B cell (primary cell): ENCODE results near the gene CD1D. TPM values are rescaled to one million over a fixed set of nuclear protein-coding genes. Genes with fewer than 3 reads are reported as not detected.
A peak's percentile ranks its signal among the peaks of the same experiment; 100 is the strongest.

Experiments
- ATAC-seq: fragments of 200-7000 bp; cut with Tn5 transposase; one replicate; pipeline ENCODE4 v1.10.0; 2021; ENCODE audit warnings: low read depth, mild to moderate bottlenecking, moderate number of reproducible peaks, moderate library complexity
- CTCF ChIA-PET: fragments of 350-600 bp; sonication (Branson Sonifier 250); formaldehyde crosslinking; loops from one replicate; lab custom pipeline; 2021; ENCODE audit warnings: antibody characterized with exemption, inconsistent platforms; lab: Charles Lee
- POLR2A ChIA-PET: fragments of 350-600 bp; sonication (Branson Sonifier 250); formaldehyde crosslinking; loops from one replicate; lab custom pipeline; 2021; ENCODE audit warnings: antibody characterized with exemption; lab: Charles Lee
- DNase-seq: peaks from one replicate; pipeline ENCODE4 v3.0.0; 2013
- H2AFZ ChIP-seq: 2 replicates; pipeline ENCODE4 v1.6.1; 2012; ENCODE audit warnings: mild to moderate bottlenecking, low read depth, low read length; ENCODE audit not compliant: insufficient read depth, poor library complexity, severe bottlenecking
- H3K27ac ChIP-seq, 2 donors: 1 replicate in 1 of 2; 2 replicates in 1 of 2; pipeline ENCODE4 v1.5.1; 2012 to 2013; ENCODE audit warnings: low read length in 2 of 2, mild to moderate bottlenecking in 2 of 2, moderate library complexity in 1 of 2
- H3K27me3 ChIP-seq, 4 experiments: fragments of 200-600 bp in 1 of 4; sonication (generic) in 1 of 4; replicated peaks in 1 of 4; 1 replicate in 2 of 4; 2 replicates in 2 of 4; pipeline versions ENCODE4 v1.6.1 to v1.7.0; 2013 to 2016; ENCODE audit warnings: low read length in 3 of 4, mild to moderate bottlenecking in 2 of 4, mixed read lengths in 1 of 4, moderate library complexity in 1 of 4; ENCODE audit not compliant: insufficient read depth in 4 of 4, control insufficient read depth in 3 of 4; ENCODE audit errors: control extremely low read depth in 1 of 4
- H3K36me3 ChIP-seq, 2 experiments: replicated peaks in 1 of 2; 1 replicate in 1 of 2; 2 replicates in 1 of 2; pipeline versions ENCODE4 v1.6.1 to v1.7.1; 2013; ENCODE audit warnings: low read length in 1 of 2; ENCODE audit not compliant: insufficient read depth in 2 of 2, control insufficient read depth in 1 of 2; ENCODE audit errors: control extremely low read depth in 1 of 2, extremely low read depth in 1 of 2
- H3K4me1 ChIP-seq, 2 donors: fragments of 200-600 bp in 1 of 2; sonication (generic) in 1 of 2; 1 replicate in 1 of 2; 2 replicates in 1 of 2; pipeline versions ENCODE4 v1.5.1 to v1.6.1; 2013 to 2017; ENCODE audit warnings: low read length in 2 of 2; ENCODE audit not compliant: control insufficient read depth in 2 of 2, insufficient read depth in 2 of 2
- H3K4me2 ChIP-seq: replicated peaks from 2 replicates; pipeline ENCODE3; 2012; ENCODE audit warnings: mild to moderate bottlenecking, low read depth, low read length; ENCODE audit not compliant: poor library complexity, severe bottlenecking
- H3K4me3 ChIP-seq, 5 experiments: fragments of 200-600 bp in 1 of 5; sonication (generic) in 1 of 5; 1 replicate in 3 of 5; 2 replicates in 2 of 5; pipeline versions ENCODE4 v1.5.1 to v1.7.0; 2011 to 2016; ENCODE audit warnings: low read length in 4 of 5, mild to moderate bottlenecking in 4 of 5, low read depth in 2 of 5, control low read depth in 1 of 5, moderate library complexity in 1 of 5; ENCODE audit not compliant: insufficient read depth in 1 of 5; ENCODE audit errors: control extremely low read depth in 1 of 5, extremely low read depth in 1 of 5
- H3K79me2 ChIP-seq: fragments of 200-600 bp; sonication (generic); one replicate; pipeline ENCODE4 v1.6.0; 2016; ENCODE audit warnings: low read length; ENCODE audit not compliant: control insufficient read depth, insufficient read depth
- H3K9ac ChIP-seq: fragments of 200-600 bp; sonication (generic); 2 replicates; pipeline ENCODE4 v1.6.1; 2017; ENCODE audit warnings: mild to moderate bottlenecking, low read length, moderate library complexity
- H3K9me3 ChIP-seq, 3 donors: one replicate each; pipeline versions ENCODE4 v1.6.1 to v1.7.1; 2013; ENCODE audit warnings: low read length in 2 of 3; ENCODE audit not compliant: control insufficient read depth in 2 of 3, insufficient read depth in 1 of 3; ENCODE audit errors: control extremely low read depth in 1 of 3
- H4K20me1 ChIP-seq: 2 replicates; pipeline ENCODE4 v1.6.0; 2012; ENCODE audit warnings: mild to moderate bottlenecking, low read length; ENCODE audit not compliant: insufficient read depth, control insufficient read depth, poor library complexity, severe bottlenecking
- H3K27ac Mint-ChIP-seq: one replicate; pipeline ENCODE4 v1.8.0; 2021; ENCODE audit warnings: mixed read lengths
- H3K27me3 Mint-ChIP-seq: one replicate; pipeline ENCODE4 v1.8.0; 2021; ENCODE audit warnings: mixed read lengths
- H3K4me1 Mint-ChIP-seq: one replicate; pipeline ENCODE4 v1.8.0; 2021; ENCODE audit warnings: mixed read lengths
- H3K4me3 Mint-ChIP-seq: one replicate; pipeline ENCODE4 v1.8.0; 2021; ENCODE audit warnings: mixed read lengths
- H3K9me3 Mint-ChIP-seq: one replicate; pipeline ENCODE4 v1.8.0; 2022; ENCODE audit warnings: mixed read lengths; ENCODE audit not compliant: insufficient read depth
- EZH2 ChIP-seq: IDR thresholded peaks from 2 replicates; pipeline ENCODE4 v1.6.1; 2012; ENCODE audit warnings: borderline replicate concordance, low read depth, mild to moderate bottlenecking, moderate library complexity, low read length; ENCODE audit not compliant: insufficient read depth, poor library complexity, severe bottlenecking
- WGBS: methylation state at CpG from one replicate; pipeline ENCODE4 v1.1.5; 2013; ENCODE audit warnings: missing lambda C conversion rate; ENCODE audit not compliant: insufficient coverage; 5-methylcytosine and 5-hydroxymethylcytosine counted together
- intact Hi-C: fragments of 100-400 bp; cut with micrococcal nuclease; formaldehyde crosslinking; loops from one replicate; pipeline ENCODE4 v1.10.0; 2022
- polyA plus RNA-seq: library from polyadenylated mRNA; depleted of rRNA; stranded (reverse); fragments of >200 nt; gene quantifications from 2 replicates; pipeline ENCODE4 v1.2.3, GENCODE V29; 2012
- total RNA-seq, 2 donors: library from RNA; stranded (reverse); fragments of 120-200 nt in 1 of 2; gene quantifications; 1 replicate in 1 of 2; 2 replicates in 1 of 2; pipeline versions ENCODE4 v1.2.3 to v1.2.4, GENCODE V29; 2013 to 2022
- TF ChIP-seq, protein P1 (sequence below): fragments of 200-600 bp; IDR thresholded peaks from one replicate; pipeline ENCODE4 v1.8.0; 2022; ENCODE audit warnings: antibody characterized with exemption, mild to moderate bottlenecking

The CD1D gene
- total and polyA plus RNA-seq, 2 donors (not counting 1 experiment from before 2014, with no cell fraction given) = 5.9 to 23.6 TPM

DNA sequence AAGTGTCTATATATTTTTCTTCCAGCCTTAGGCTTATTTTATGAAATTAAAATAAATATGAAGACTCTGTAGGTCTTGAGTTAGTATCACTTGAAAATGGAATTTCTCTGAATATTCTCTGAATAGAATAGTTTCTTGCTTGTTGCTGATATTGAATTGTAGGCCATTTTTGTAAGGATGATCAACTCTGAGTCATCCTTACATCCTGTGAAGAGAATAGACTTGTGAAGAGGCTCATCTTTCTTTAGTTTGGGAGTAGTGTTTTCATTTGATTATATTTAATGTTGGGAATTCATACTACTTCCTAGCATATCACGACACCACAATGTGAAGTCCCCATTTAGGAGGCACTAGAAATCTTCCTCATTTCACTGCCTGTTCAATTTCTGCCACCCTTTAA, 27.5 kb upstream of the CD1D start:
- Histone ChIP-seq H3K79me2 (no peaks in the 10 kb centered on the region), H4K20me1 (no peaks in the 10 kb centered on the region), H2AFZ (no peak overlapping the region), H3K36me3 (no peaks in the 10 kb centered on the region), H3K27ac (no peak overlapping the region), H3K4me2 (no peak overlapping the region), H3K9ac (no peak overlapping the region), H3K27me3 (no peaks in the 10 kb centered on the region), H3K4me3 (no peak overlapping the region), H3K4me1 (peaks cover 38 to 46% of the 10 kb centered on the region in 2 donors), H3K9me3 (no peaks in the 10 kb centered on the region)
- DNase-seq (no peak), ATAC-seq (no peak)
- peaks cover 55% of the 10 kb centered on the region for H3K4me1 Mint-ChIP-seq
- no peak for TF ChIP-seq EZH2
- TF ChIP-seq, protein P1, sequence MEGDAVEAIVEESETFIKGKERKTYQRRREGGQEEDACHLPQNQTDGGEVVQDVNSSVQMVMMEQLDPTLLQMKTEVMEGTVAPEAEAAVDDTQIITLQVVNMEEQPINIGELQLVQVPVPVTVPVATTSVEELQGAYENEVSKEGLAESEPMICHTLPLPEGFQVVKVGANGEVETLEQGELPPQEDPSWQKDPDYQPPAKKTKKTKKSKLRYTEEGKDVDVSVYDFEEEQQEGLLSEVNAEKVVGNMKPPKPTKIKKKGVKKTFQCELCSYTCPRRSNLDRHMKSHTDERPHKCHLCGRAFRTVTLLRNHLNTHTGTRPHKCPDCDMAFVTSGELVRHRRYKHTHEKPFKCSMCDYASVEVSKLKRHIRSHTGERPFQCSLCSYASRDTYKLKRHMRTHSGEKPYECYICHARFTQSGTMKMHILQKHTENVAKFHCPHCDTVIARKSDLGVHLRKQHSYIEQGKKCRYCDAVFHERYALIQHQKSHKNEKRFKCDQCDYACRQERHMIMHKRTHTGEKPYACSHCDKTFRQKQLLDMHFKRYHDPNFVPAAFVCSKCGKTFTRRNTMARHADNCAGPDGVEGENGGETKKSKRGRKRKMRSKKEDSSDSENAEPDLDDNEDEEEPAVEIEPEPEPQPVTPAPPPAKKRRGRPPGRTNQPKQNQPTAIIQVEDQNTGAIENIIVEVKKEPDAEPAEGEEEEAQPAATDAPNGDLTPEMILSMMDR = no peak
- ChIA-PET POLR2A (no interaction called here), CTCF (no interaction called here)
- peaks cover under 1% of the 10 kb centered on the region for H3K9me3 Mint-ChIP-seq
- H3K27me3 Mint-ChIP-seq = no peaks in the 10 kb centered on the region
- no peak overlapping the region for H3K27ac Mint-ChIP-seq
- intact Hi-C loops = no loop called here
- 83% methylated on average over 1 of the region's 1 CpG for WGBS
- no peak overlapping the region for H3K4me3 Mint-ChIP-seq

DNA sequence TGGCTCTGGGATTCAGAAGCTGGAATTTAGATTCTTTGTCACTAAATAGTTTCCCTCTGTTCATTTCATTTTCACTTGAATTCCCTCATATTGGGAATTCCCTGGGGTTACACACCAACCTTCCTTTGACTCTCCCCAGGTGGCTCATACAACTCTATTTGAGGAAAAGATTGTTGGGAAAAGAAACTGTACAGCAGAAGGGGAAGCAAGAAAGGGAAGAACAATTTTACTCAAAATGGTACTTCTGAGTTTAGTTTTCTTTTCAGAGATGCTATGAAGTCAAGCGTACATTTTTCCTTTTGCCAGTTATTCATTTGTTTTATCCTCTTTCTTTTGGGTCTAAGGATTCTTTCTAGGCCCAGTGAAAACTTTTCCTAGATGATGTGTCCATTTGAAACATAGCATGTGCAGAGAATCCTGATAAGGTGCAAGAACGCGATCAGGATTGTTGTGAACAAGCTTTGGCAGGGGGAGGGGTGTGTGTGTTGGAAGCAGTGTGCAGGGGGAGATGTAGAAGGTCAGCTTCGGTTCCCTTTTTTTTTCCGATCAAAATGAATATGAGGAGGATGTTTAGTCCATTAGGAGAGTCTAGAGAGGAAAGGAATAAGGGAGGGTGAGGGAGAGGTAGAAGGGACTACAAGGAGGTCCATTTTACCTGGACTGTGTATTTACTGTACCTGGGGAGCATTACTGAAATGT, 26.8 kb upstream of the CD1D start:
- Histone ChIP-seq H3K27me3 (no peaks in the 10 kb centered on the region), H3K9ac (no peak overlapping the region), H3K4me3 (no peak overlapping the region), H3K79me2 (no peaks in the 10 kb centered on the region), H2AFZ (no peak overlapping the region), H3K36me3 (no peaks in the 10 kb centered on the region), H3K27ac (no peak overlapping the region), H4K20me1 (no peaks in the 10 kb centered on the region), H3K9me3 (no peaks in the 10 kb centered on the region), H3K4me1 (peaks cover 31 to 38% of the 10 kb centered on the region in 2 donors), H3K4me2 (peak overlapping the region; percentile 1)
- no peak for ATAC-seq
- 63% methylated on average over 4 of the region's 5 CpGs for WGBS
- CTCF ChIA-PET = interaction anchor here (0.6 kb wide), 1 partner anchor 25 kb away, joined by 4 read pairs; no protein-coding TSS in a partner anchor
- Mint-ChIP-seq H3K9me3 (no peaks in the 10 kb centered on the region), H3K4me1 (peaks cover 48% of the 10 kb centered on the region), H3K4me3 (peak overlapping the region; percentile 46), H3K27ac (no peak overlapping the region), H3K27me3 (no peaks in the 10 kb centered on the region)
- TF ChIP-seq EZH2 = no peak
- TF ChIP-seq, protein P1 = no peak
- intact Hi-C loops = no loop called here
- no peak for DNase-seq
- POLR2A ChIA-PET = no interaction called here
